ENCODE measurements around the gene KCNN2.

DNA sequence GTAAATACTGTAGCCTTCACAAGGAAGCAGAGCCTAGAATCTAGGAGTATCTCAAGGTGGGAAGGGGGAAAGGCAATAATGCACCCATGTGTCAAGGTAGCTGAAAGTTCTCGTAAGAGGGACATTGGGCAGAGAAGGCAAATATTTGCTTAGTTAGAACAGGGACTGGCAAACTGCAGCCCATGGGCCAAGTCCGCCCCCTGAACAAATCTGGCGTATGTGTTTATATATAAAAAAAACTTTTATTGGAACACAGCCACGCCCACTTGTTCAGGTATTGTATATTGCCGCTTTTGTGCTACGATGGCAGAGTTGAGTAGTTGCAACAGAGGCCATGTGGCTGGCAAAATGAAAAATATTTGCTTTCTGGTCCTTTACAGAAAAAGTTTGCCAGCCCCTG lies 16.1 kb downstream of the KCNN2 start:
- TF ChIP-seq CTCF (IDR thresholded peaks at IDR 0.05) (no peak), POLR2A (IDR thresholded peaks at IDR 0.05) (no peak)
